GM15510 (cell line): ENCODE measurements around the gene JMJD8.

ENCODE experiments used
- POLR2A ChIP-seq: IDR thresholded peaks from 3 replicates; pipeline ENCODE4 v1.6.1; 2011; ENCODE audit warnings: borderline replicate concordance; ENCODE audit not compliant: insufficient read length; ENCODE audit errors: extremely low read depth

The JMJD8 gene

DNA sequence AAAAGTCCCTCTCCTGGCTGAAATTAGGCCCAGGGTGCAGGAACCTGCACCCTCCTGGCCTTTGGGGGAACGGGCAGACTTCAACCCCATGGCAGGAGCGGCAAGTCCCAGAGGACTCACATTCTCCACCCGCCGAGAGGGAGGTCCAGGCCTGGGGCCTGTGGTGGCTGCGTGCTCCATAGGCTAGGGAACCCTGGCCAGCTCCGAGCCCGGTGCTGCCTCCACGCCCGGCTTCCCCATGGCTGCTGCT, 42.0 kb upstream of the JMJD8 start:
- TF ChIP-seq POLR2A, result no peak

GRCh38 chr16:725463-726187, 41.5 kb upstream of the JMJD8 start:
- no peak for TF ChIP-seq POLR2A

- no peak for TF ChIP-seq POLR2A
Measured at GRCh38 chr16:725041-725376, 40.9 kb upstream of the JMJD8 start.

- TF ChIP-seq POLR2A, result peak; percentile 11
Measured at GRCh38 chr16:724188-725040, 40.3 kb upstream of the JMJD8 start.

GRCh38 chr16:723695-724094, 39.6 kb upstream of the JMJD8 start:
- no peak for TF ChIP-seq POLR2A

DNA sequence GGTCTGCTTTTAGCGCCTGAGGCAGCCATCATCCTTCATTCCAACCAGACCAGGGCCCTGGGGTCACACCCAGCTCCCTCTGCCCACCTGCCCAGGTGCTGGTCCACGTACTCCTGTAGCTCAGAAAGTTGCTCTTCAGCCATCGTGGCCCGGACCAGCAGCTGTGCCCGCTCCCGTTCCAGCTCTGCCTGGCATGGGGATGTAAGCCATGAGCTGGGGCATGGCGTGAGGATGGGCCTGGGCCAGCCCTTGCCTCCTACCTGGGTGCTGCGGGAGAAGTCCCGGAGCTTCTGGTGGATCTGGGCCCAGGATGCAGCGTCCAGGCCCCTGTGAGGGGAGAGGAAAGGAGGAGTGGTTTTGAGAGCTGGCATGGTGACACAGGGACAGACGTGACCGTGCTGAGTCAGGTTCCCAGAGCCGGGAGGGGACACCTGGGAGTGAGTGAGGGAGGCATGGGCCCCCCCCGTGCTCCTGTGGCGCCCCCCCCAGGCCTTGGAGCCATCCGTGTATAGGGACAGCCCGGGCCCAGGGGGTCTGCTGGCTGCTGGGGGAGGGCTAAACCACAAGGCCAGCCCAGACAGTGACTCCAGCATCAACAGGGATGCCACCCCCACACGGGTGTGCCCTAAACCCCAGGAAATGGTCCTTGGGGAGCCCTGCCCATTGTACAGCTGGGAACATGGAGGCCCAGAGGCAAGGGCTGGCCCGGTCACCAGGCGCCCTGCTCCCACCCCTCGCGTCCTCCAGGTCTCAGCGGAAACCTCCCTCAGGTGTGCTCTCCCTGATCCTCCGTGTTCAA, 38.9 kb upstream of the JMJD8 start:
- peak; percentile 14 for TF ChIP-seq POLR2A

DNA sequence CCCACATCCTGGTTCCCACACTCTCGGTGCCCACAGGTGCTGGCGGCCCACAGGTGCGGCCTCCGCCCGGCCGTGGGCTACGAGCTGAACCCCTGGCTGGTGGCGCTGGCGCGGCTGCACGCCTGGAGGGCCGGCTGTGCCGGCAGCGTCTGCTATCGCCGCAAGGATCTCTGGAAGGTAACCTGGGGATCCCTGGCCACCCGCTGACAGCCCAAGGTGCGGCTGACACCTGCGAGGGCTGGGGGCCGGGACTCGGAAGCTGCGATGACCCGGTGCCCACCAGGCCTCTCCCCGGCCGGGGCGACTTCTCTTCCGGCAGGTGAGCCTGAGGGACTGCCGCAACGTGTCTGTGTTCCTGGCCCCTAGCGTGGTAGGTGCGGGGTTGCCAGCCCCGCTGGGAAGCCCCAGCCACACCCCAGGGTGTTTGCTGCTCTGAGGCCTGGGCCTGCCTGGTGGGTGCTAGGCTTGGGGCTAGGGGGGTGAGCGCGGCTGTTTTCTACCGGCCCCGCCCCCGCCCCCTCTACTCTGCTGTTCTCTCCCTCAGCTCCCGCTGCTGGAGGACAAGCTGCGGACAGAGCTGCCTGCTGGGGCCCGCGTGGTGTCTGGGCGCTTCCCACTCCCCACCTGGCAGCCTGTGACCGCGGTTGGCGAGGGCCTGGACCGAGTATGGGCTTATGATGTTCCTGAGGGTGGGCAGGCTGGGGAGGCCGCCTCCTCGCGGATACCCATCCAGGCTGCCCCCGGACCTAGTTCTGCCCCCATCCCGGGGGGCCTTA, 37.8 kb upstream of the JMJD8 start:
- TF ChIP-seq POLR2A, result no peak

GRCh38 chr16:720990-721764, 37.0 kb upstream of the JMJD8 start, which contains the start of gene ANTKMT:
TSS of gene ANTKMT (plus strand) at chr16:721146. CDS start at chr16:721275, 129 bp downstream.
- TF ChIP-seq POLR2A, result peak; percentile 96

DNA sequence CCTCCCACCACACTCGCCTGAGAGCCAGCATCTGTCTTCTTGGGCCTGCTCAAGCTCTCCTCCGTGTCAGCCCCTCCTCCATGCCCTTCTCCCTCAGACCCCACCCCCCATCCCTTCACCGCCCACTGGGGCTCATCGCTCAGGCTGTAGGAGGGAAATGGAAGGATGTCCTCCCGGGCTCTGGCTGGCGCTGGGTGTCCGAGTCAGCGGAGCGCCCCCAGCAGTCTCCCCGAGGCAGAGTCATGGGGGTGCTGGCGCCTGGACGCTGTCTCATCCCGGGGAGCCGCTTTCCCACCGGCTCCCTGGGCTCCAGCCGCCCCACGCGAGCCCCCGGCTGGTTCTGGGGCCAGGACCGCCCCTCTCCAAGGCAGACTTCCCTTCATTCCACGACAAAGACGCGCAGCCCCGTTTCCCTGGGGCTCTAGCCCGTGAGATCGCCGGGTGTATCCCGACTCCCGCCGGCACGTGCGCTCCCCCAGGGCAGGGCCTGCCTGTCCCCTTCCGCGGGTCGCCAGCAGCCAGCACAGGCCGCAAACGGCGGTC, 36.4 kb upstream of the JMJD8 start:
- TF ChIP-seq POLR2A, result no peak

DNA sequence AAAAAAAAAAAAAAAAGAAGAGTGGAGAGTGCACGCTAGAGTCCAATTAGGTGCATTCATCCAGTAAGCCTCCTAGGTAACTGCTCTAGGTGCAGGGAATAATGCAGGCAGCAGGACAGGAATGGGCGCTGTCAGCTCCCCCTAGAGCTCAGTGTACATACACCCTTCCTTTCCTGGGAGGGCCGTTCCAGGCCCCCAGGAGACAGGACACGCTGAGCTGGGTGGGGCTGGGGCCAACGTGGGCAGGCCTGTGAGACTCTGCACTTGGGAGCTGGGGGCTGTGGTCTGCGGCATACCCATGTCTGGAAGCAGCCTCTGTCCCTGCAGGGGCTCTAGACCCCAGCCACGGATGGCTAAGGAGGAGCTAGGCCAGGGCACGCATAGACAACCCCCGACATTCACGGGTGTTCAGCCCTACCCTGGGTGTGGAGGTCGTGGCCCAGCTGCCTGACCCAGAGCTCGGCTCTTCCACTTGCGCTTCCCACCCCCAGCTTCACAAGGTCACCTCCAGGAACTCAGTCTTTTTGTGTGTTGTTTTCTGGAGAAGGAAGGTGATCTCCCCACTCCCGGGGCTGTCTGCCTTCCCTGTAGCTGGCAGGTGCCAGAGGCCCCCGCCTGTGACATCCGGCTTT, 35.8 kb upstream of the JMJD8 start:
- no peak for TF ChIP-seq POLR2A

GRCh38 chr16:718922-719321, 34.8 kb upstream of the JMJD8 start:
- TF ChIP-seq POLR2A, result no peak

GRCh38 chr16:718389-718788, 34.3 kb upstream of the JMJD8 start:
- no peak for TF ChIP-seq POLR2A

DNA sequence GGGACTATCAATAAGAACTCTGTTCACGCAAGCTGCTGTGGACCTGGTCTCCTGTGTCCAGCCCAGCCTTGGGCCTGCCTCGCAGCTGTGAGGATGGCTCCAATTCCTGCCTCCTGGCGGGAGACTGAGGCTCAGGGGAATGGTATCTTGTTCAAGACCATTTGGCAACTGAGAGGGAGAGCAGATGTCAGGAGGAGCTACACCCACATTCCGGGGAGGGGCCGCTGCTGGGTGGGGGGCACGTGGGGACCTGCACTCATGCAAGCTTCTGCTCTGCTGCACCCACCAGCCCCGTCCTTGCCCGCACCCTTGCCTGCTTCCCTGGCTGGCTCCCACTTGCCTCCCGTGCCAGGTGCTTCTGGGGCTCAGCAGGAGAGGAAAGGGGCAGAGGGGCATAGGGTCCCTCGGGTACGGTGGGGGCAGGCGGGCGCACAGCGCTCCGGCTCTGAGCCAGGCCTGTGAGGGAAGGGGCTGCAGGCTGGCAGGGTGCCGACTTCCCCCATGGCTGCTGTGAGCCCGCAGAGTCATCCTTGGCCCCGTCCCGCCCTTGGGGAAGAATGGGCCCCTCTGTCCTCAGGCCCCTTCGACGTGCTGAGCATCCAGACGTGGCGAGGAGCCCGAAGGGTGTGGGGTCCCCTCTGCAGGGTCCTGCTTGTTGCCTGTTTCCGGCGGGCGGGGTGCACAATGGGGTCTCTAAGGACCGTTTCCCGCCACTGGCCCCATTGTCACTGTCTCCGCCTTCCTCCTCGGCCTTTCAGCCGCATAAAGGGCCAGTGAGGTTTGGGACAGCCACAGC, 33.5 kb upstream of the JMJD8 start:
- TF ChIP-seq POLR2A, result no peak

DNA sequence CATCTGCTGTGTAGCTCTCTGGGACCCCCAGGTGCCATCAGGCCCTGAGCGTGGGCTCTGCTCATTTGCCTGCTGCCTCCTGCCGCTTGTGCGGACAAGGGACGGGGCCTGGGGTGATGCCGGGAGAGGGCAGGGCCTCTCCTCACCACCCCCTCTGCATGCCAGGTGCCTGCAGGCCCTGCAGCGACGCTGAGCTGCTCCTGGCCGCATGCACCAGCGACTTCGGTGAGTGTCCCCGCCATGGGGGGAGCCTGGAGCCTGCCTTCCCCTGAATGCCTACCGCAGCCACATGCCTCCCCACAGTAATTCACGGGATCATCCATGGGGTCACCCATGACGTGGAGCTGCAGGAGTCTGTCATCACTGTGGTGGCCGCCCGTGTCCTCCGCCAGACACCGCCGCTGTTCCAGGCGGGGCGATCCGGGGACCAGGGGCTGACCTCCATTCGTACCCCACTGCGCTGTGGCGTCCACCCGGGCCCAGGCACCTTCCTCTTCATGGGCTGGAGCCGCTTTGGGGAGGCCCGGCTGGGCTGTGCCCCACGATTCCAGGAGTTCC, 32.7 kb upstream of the JMJD8 start:
- TF ChIP-seq POLR2A, result no peak
